ENCODE measurements around the gene RSBN1L. TPM values are rescaled to one million over a fixed set of nuclear protein-coding genes. Genes with fewer than 3 reads are reported as not detected.

RSBN1L gene
- total RNA-seq, 2 experiments from 2014 or later, result 30.2 to 32.6 TPM

GRCh38 chr7:77831481-77831880 is 135.2 kb downstream of the RSBN1L start:
- Mint-ChIP-seq H3K9me3 (peaks cover under 1% of the 10 kb centered on the region), H3K27ac (peak overlapping the region; percentile 42), H3K36me3 (ENCODE audit: low read depth) (peaks cover 21% of the 10 kb centered on the region), H3K4me1 (peaks cover 52% of the 10 kb centered on the region), H3K4me3 (no peak overlapping the region), H3K27me3 (no peaks in the 10 kb centered on the region)
- ChIA-PET POLR2A (no interaction called here), CTCF (interaction anchor here (0.6 to 2.0 kb wide), 5 partner anchors 10 to 1212 kb away, joined by 3 to 6 read pairs (median 3); no protein-coding TSS in a partner anchor)
- DNase-seq, result peak; percentile 9

GRCh38 chr7:77831953-77832352 is 135.7 kb downstream of the RSBN1L start:
- no peak for DNase-seq
- Mint-ChIP-seq H3K9me3 (no peaks in the 10 kb centered on the region), H3K36me3 (ENCODE audit: low read depth) (peaks cover 18% of the 10 kb centered on the region), H3K4me1 (peaks cover 50% of the 10 kb centered on the region), H3K4me3 (no peak overlapping the region), H3K27ac (no peak overlapping the region), H3K27me3 (no peaks in the 10 kb centered on the region)
- POLR2A ChIA-PET, result no interaction called here
- CTCF ChIA-PET, result interaction anchor here (0.7 to 2.0 kb wide), 4 partner anchors 11 to 1212 kb away, joined by 3 to 6 read pairs (median 4); no protein-coding TSS in a partner anchor

Other genes with a start within 250 kb of the RSBN1L start
- 10 to 100 TPM; 20.9 to 24.6 TPM for gene PTPN12, start 159.2 kb upstream of the RSBN1L start, total RNA-seq
- gene TMEM60, start 102.0 kb downstream of the RSBN1L start, total RNA-seq, result 10 to 100 TPM; 15.2 to 15.9 TPM
- gene PHTF2, start 102.3 kb downstream of the RSBN1L start, total RNA-seq, result 10 to 100 TPM; 33.6 to 39.5 TPM

All from activated CD4-positive, alpha-beta T cell treated with anti-CD3 and anti-CD28 coated beads, Interleukin-2, amount 10 ng/mL, durations not matched to agents 7 days and 5 days (primary cell).